Measurements from ENCODE around the gene STEAP3.

DNA sequence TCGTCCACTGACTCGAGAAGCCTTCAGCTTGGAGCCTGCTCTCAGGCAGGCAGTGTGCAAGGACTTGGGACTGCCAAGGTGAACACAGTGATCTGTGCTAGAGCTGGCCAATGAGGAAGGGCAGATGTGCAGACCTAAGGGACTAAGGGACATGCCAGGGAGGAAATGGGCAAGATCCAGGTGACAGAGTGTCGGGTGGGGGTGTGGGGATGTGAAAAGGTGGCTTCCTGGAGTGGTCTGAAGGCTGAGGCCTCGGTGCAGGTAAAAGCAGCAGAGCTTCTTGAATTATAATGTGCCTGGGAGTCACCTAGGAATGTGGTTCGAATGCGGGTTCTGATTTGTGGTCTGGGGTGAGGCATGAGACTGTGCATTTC, 42.0 kb downstream of the STEAP3 start:
- TF ChIP-seq, protein P1, sequence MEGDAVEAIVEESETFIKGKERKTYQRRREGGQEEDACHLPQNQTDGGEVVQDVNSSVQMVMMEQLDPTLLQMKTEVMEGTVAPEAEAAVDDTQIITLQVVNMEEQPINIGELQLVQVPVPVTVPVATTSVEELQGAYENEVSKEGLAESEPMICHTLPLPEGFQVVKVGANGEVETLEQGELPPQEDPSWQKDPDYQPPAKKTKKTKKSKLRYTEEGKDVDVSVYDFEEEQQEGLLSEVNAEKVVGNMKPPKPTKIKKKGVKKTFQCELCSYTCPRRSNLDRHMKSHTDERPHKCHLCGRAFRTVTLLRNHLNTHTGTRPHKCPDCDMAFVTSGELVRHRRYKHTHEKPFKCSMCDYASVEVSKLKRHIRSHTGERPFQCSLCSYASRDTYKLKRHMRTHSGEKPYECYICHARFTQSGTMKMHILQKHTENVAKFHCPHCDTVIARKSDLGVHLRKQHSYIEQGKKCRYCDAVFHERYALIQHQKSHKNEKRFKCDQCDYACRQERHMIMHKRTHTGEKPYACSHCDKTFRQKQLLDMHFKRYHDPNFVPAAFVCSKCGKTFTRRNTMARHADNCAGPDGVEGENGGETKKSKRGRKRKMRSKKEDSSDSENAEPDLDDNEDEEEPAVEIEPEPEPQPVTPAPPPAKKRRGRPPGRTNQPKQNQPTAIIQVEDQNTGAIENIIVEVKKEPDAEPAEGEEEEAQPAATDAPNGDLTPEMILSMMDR (IDR thresholded peaks at IDR 0.05): no peak
- no peak for TF ChIP-seq POLR2A (IDR thresholded peaks at IDR 0.05)

Measured in right lobe of liver (tissue), 4 donors.